GM12878 (cell line): ENCODE measurements around the gene NPTN. TPM values are rescaled to one million over a fixed set of nuclear protein-coding genes. Genes with fewer than 3 reads are reported as not detected.

Experiments used
- ATAC-seq: fragments of 200-7000 bp; cut with Tn5 transposase; 3 replicates; pipeline ENCODE4 v1.9.1; 2020; ENCODE audit warnings: mild to moderate bottlenecking, moderate library complexity
- BruUV-seq: library from RNA; stranded (reverse); fragments of 400-500 nt; replicated peaks from 2 replicates; lab custom pipeline; 2021; lab: Mats Ljungman, UMichigan
- CTCF ChIA-PET: fragments of 300-600 bp; sonication (Branson Sonifier 250); formaldehyde crosslinking; extraction: SDS; loops from one replicate; lab custom pipeline; 2021; ENCODE audit warnings: inconsistent platforms; lab: Yijun Ruan, JAX
- POLR2A ChIA-PET: fragments of 350-600 bp; formaldehyde crosslinking; extraction: SDS; loops from one replicate; lab custom pipeline; 2021; ENCODE audit warnings: inconsistent platforms; lab: Charles Lee
- RAD21 ChIA-PET: fragments of 300-600 bp; sonication (Branson Sonifier 250); formaldehyde crosslinking; loops from one replicate; lab custom pipeline; 2023; ENCODE audit warnings: antibody characterized with exemption; ENCODE audit not compliant: unreplicated experiment; lab: Charles Lee
- SMC1A ChIA-PET: fragments of 300-600 bp; sonication (Branson Sonifier 250); formaldehyde crosslinking; loops from one replicate; lab custom pipeline; 2023; ENCODE audit not compliant: unreplicated experiment, uncharacterized antibody; lab: Charles Lee
- DNase-seq: peaks from one replicate; pipeline ENCODE4 v3.0.0-alpha.2; 2011; ENCODE audit warnings: low read depth, low spot score
- FAIRE-seq: peaks from 3 replicates; lab custom pipeline; 2011; peaks lifted over from hg19 to GRCh38; lab: Jason Lieb, UNC
- H2AFZ ChIP-seq: 2 replicates; pipeline ENCODE4 v1.6.0; 2011; ENCODE audit warnings: low read depth, low read length, control low read depth; ENCODE audit not compliant: control insufficient read depth
- H3K27ac ChIP-seq: 2 replicates; pipeline ENCODE4 v1.5.1; 2011; ENCODE audit warnings: control low read depth; ENCODE audit not compliant: control insufficient read depth, insufficient read depth
- H3K27me3 ChIP-seq, 2 experiments: replicated peaks in 1 of 2; 2 replicates each; pipeline versions ENCODE4 v1.6.0 to v1.6.1; 2011; ENCODE audit warnings: low read length in 1 of 2; ENCODE audit not compliant: control insufficient read depth in 2 of 2, insufficient read depth in 2 of 2
- H3K36me3 ChIP-seq, 2 experiments: 2 replicates each; pipeline ENCODE4 v1.5.1; 2011; ENCODE audit warnings: low read length in 1 of 2; ENCODE audit not compliant: control insufficient read depth in 2 of 2, insufficient read depth in 2 of 2
- H3K4me1 ChIP-seq: 2 replicates; pipeline ENCODE4 v1.6.1; 2011; ENCODE audit warnings: mild to moderate bottlenecking, low read length, moderate library complexity, mixed read lengths; ENCODE audit not compliant: control insufficient read depth, insufficient read depth
- H3K4me2 ChIP-seq: 2 replicates; pipeline ENCODE4 v1.6.0; 2011; ENCODE audit warnings: control low read depth; ENCODE audit not compliant: control insufficient read depth, insufficient read depth
- H3K4me3 ChIP-seq: fragments of 200-600 bp; sonication (generic); 2 replicates; pipeline ENCODE4 v1.5.1; 2016
- H3K79me2 ChIP-seq: 2 replicates; pipeline ENCODE4 v1.6.0; 2011; ENCODE audit warnings: low read length; ENCODE audit not compliant: control insufficient read depth, insufficient read depth
- H3K9ac ChIP-seq: 2 replicates; pipeline ENCODE4 v1.8.0; 2011; ENCODE audit warnings: low read length, control low read depth, mixed read lengths; ENCODE audit not compliant: control insufficient read depth, insufficient read depth
- H3K9me3 ChIP-seq: replicated peaks from 3 replicates; pipeline ENCODE4 v1.5.1; 2011; ENCODE audit warnings: mild to moderate bottlenecking, low read length; ENCODE audit not compliant: control insufficient read depth, insufficient read depth
- H4K20me1 ChIP-seq: 2 replicates; pipeline ENCODE4 v1.6.0; 2011; ENCODE audit not compliant: control insufficient read depth, insufficient read depth
- NFYA ChIP-seq: IDR thresholded peaks from 2 replicates; pipeline ENCODE4 v1.6.1; 2011; ENCODE audit warnings: low read depth, mild to moderate bottlenecking, low read length, improper control_type of control experiment, borderline replicate concordance
- POLR2AphosphoS5 ChIP-seq: IDR thresholded peaks from 2 replicates; pipeline ENCODE4 v1.6.1; 2011; ENCODE audit warnings: mild to moderate bottlenecking, low read length, inconsistent platforms
- RUNX3 ChIP-seq: IDR thresholded peaks from 2 replicates; pipeline ENCODE4 v1.6.1; 2012; ENCODE audit warnings: low read length, inconsistent platforms
- SRF ChIP-seq, 2 experiments: IDR thresholded peaks; 2 replicates each; pipeline ENCODE4 v1.6.1; 2011; ENCODE audit warnings: low read depth in 2 of 2, low read length in 2 of 2, mild to moderate bottlenecking in 1 of 2, moderate library complexity in 1 of 2
- STAT3 ChIP-seq: IDR thresholded peaks from 2 replicates; pipeline ENCODE4 v1.6.1; 2011; ENCODE audit warnings: low read depth, low read length, improper control_type of control experiment
- WGBS: methylation state at CpG from one replicate; pipeline ENCODE4 v1.1.6; 2016; ENCODE audit warnings: low lambda C conversion rate; ENCODE audit not compliant: insufficient replicate concordance, insufficient coverage; ENCODE audit errors: missing lambda C conversion rate; 5-methylcytosine and 5-hydroxymethylcytosine counted together
- in situ Hi-C: fragments of 300-500 bp; cut with MboI; formaldehyde crosslinking; loops from 9 replicates; pipeline ENCODE4 v1.14.3; 2018; ENCODE audit warnings: mixed read lengths
- intact Hi-C: fragments of 100-400 bp; cut with micrococcal nuclease; formaldehyde crosslinking; loops from one replicate; pipeline ENCODE4 v1.14.2; 2022; ENCODE audit not compliant: unreplicated experiment
- polyA plus RNA-seq, 11 experiments: library from polyadenylated mRNA; depleted of rRNA in 4 of 11; unstranded in 6 of 11; stranded (reverse) in 5 of 11; fragments of >200 nt; fragmentation: Nextera tagmentation in 4 of 11; fragmentation: Illumina TruSeq in 1 of 11; extraction: Ambion mirVana in 4 of 11; extraction: Trizol in 1 of 11; gene quantifications; 1 replicate in 1 of 11; 2 replicates in 10 of 11; pipeline versions ENCODE4 v1.2.1 to v1.2.3, GENCODE V29; 2011 to 2016; ENCODE audit warnings: inconsistent platforms in 2 of 11, missing spikeins in 2 of 11, low read depth in 1 of 11
- total RNA-seq, 4 experiments: library from RNA; depleted of rRNA in 3 of 4; stranded (reverse); fragments of >200 nt in 3 of 4; fragmentation: Illumina TruSeq in 1 of 4; extraction: Trizol in 1 of 4; gene quantifications; 2 replicates each; pipeline versions ENCODE4 v1.2.1 to v1.2.3, GENCODE V29; 2013 to 2021
- TF ChIP-seq, protein P1 (sequence below): fragments of 450-650 bp; IDR thresholded peaks from 2 replicates; pipeline ENCODE4 v1.6.1; 2017; ENCODE audit warnings: borderline replicate concordance

Gene NPTN
- total and polyA plus RNA-seq, 10 of the 15 experiments (the other 5 are each of a cell fraction or from before 2014, with no cell fraction given), result 17.8 to 79.1 (median 41.7) TPM

DNA sequence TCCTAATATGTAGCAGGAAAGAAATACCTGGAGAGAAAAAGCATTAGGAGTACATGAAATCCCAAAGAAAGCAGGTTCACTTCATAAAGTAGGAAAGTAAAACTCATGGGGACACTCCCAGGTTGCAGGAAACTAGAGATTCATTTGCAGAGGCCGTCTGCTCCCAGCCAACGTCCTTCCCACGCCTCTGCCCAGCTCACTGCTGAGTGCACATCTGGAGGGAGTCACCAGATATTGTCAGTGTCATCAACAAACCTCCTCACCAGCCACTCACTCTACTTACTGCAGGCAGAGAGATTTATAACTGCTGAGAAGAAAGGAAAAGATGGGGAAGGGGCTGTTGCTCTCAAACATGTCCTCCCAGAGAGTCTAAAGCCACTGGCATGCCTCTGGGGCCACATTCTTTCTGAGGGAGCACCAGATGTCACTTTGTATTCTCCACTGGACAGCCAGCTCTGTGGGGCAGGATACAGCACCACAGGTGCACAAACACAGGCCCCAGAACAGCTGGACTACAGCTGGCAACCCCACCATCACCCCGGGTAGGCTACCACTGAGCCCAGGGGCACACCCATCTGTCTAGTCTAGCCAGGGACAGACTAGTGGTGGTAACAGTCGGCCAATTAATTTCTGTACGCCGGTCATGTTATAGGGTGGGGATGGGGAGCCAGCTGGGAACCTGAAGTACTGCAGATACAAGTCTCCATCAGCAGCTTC lies 64.5 kb downstream of the NPTN start:
- Histone ChIP-seq H3K36me3 (peaks cover 9 to 29% of the 10 kb centered on the region in 2 experiments), H3K4me2 (no peak overlapping the region), H2AFZ (no peak overlapping the region), H4K20me1 (no peaks in the 10 kb centered on the region; the same call in 1 of the 2 replicates), H3K4me1 (no peaks in the 10 kb centered on the region), H3K79me2 (no peaks in the 10 kb centered on the region), H3K27ac (no peak overlapping the region), H3K9me3 (no peaks in the 10 kb centered on the region), H3K4me3 (no peak overlapping the region), H3K9ac (no peak overlapping the region), H3K27me3 (no peaks in the 10 kb centered on the region)
- intact Hi-C loops (no loop called here), in situ Hi-C loops (no loop called here)
- SMC1A ChIA-PET, result interaction anchor here (0.9 to 2.3 kb wide), 2 partner anchors 11 to 67 kb away, joined by 3 to 7 read pairs; no protein-coding TSS in a partner anchor
- TF ChIP-seq STAT3 (no peak), SRF (IDR thresholded peaks at IDR 0.05; ENCODE audit: low read depth in 2 of 2, low read length in 2 of 2) (no peak), POLR2AphosphoS5 (no peak), RUNX3 (no peak), NFYA (no peak)
- TF ChIP-seq, protein P1, sequence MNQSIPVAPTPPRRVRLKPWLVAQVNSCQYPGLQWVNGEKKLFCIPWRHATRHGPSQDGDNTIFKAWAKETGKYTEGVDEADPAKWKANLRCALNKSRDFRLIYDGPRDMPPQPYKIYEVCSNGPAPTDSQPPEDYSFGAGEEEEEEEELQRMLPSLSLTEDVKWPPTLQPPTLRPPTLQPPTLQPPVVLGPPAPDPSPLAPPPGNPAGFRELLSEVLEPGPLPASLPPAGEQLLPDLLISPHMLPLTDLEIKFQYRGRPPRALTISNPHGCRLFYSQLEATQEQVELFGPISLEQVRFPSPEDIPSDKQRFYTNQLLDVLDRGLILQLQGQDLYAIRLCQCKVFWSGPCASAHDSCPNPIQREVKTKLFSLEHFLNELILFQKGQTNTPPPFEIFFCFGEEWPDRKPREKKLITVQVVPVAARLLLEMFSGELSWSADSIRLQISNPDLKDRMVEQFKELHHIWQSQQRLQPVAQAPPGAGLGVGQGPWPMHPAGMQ, result no peak
- CTCF ChIA-PET, result interaction anchor here (1.4 to 2.6 kb wide), 2 partner anchors 68 to 131 kb away, joined by 4 to 15 read pairs; no protein-coding TSS in a partner anchor
- RAD21 ChIA-PET, result interaction anchor here (2.1 kb wide), 1 partner anchor 68 kb away, joined by 7 read pairs; no protein-coding TSS in a partner anchor
- DNase-seq (no peak), FAIRE-seq (no peak), ATAC-seq (no peak)
- POLR2A ChIA-PET, result interaction anchor here (0.7 kb wide), 1 partner anchor 36 kb away, joined by 7 read pairs; no protein-coding TSS in a partner anchor
- BruUV-seq, result no TSS peak
- WGBS, result 99% methylated on average over 7 of the region's 7 CpGs
